GM12872 (cell line): ENCODE results near the gene MAB21L1.

Experiments
- TF ChIP-seq, protein P1 (sequence below): IDR thresholded peaks from 3 replicates; pipeline ENCODE4 v1.5.1; 2011; ENCODE audit warnings: low read depth, mild to moderate bottlenecking, low read length, moderate library complexity; ENCODE audit not compliant: insufficient read depth

Gene MAB21L1

DNA sequence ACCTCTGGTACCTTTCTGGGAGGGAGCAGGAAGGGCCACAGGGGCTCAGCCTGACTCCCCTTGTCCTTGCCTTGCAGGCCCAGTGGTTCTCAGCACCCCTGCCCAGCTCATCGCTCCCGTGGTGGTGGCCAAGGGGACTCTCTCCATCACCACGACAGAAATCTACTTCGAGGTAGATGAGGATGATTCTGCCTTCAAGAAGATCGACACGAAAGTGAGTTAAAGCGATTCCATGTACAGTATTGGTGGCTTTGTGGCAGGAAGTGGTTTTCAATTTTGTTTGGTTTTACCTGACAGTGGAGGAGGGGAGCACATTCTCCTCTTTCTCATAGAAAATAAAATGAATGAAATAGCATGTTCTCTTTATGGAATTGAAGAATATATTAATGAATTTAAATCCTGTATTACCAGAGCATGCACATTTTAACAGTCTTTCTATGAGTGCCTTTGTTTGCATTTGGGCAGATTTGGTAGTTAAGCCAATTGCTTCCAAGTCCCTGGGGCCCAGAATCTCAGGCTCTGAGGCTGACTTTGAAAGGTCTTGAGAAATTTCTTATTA, 4.1 kb downstream of the MAB21L1 start:
- TF ChIP-seq, protein P1, sequence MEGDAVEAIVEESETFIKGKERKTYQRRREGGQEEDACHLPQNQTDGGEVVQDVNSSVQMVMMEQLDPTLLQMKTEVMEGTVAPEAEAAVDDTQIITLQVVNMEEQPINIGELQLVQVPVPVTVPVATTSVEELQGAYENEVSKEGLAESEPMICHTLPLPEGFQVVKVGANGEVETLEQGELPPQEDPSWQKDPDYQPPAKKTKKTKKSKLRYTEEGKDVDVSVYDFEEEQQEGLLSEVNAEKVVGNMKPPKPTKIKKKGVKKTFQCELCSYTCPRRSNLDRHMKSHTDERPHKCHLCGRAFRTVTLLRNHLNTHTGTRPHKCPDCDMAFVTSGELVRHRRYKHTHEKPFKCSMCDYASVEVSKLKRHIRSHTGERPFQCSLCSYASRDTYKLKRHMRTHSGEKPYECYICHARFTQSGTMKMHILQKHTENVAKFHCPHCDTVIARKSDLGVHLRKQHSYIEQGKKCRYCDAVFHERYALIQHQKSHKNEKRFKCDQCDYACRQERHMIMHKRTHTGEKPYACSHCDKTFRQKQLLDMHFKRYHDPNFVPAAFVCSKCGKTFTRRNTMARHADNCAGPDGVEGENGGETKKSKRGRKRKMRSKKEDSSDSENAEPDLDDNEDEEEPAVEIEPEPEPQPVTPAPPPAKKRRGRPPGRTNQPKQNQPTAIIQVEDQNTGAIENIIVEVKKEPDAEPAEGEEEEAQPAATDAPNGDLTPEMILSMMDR = no peak

DNA sequence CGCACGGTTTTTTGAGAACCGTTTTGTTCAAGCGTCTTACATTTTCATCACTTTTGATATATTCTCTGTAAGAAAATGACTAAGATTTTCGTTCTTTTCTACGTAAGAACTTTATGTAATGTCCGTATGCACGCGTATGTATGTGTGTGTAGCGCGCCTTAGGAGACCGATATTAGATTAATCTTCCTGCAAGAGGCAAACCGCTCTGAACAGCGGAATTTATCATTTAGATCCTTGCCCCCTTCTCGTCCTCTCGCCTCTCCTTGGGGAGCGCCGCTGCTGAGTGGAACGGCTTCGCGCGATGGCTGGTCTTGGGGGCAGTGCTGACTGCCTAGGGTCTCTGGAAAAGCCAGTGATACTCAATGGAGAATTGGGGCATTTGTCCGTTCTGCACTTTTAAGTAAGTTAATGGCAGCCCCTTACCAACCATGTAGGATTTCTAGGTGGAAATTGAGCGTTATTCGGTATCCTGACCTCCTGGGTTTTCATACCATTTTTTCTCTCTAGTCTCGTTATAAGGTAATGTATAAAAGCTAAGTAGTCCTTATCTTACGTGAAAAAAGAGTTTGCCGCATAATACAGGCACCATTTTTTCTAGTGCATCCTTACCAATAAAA, 4.7 kb downstream of the MAB21L1 start:
- TF ChIP-seq, protein P1 = no peak

DNA sequence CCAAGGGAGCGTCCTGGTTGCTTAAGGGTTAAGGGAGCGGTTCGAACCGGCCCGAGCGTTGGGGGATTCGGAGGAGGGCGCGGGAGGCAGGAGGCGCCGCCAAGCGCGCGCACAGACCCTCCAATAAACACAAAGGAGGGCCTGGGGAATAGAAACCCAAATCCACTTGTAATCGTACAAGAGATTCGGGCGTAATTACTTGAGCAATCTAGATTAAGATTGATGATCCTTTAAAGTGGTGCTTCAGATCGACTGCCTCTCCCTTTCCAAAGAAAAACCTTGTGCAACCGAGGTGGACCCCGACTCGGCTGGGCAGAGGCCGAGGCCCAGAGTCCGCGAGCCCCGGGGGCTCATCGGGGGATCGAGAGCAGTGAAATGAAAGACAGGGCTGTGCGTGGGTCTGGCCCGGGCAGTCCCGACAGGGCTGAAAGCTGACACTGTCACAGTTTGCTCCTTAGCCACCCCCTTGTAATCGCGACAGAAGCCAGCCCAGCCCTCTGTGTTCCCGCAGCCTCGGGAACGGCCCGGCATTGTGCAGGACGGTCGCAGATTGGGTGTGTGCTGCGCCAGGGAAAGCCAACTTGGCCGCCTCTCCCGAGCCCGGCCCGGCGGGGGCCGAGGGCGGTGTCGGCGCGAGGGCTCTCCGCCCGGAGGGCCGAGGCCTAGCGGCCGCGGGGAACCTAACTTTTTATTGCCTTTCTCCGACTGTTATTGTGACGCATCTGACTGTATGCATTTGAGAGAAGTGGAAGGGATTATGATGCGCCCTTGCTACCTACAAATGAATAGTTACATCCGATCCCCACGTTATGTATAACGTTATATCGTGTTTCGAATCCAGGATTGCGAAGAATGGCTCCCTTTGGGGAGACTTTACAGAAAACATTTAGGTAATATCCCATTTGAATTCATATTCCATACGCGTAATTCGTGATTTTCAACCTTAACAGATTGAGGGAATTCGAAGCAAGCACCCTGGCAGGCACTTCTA, 5.5 kb downstream of the MAB21L1 start:
- TF ChIP-seq, protein P1 = no peak

DNA sequence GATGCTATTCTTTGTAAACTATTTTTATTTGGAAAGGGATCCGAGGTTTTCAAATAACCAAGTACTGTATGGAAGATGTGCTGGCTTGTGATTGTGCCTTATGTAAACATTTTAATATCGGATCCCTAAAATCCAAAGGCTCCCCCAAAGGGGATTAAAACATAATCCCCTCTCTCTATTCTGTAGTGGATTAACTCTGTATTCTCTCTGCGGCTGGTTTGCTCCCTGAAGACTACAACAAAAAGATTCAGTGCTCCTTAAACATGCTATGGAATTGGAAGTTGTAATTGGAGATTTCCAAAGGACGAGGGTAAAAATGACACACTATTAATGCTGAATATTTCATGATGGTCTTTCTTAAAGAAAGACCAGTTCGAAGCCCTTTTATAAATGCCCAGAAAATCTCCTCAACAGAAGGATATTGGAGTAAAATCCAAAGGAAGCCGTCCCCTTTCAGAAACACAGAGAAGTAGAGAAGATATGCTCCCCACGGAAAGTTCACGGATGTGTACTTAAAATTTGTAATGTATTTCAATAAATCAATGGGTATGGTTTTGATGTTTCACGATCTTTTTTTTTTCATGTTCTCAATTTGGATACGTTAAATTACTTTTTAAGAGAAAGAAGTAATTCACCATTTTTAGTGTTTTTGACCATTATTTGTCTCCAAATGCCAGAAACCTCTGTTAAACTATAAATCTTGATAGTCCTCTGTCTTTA, 6.5 kb downstream of the MAB21L1 start:
- TF ChIP-seq, protein P1 = no peak

DNA sequence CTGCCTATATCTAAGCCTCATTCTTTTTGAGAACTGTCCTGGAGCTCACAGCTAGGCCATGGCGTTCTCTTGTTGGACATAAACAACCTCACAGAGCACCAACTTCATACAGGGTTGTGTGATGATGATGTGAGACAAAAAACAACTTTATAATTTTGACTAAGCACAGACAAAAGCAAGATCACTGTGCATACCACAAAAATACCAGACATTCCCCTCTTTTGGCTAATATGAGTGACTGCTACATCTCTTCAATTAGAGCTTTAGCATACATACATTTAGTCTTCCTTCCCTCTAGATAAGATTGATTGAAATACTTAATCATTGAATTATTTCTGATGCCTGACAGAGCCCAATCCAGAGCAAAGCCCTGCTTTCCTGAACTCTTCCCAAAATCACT, 8.3 kb downstream of the MAB21L1 start:
- TF ChIP-seq, protein P1 = no peak

DNA sequence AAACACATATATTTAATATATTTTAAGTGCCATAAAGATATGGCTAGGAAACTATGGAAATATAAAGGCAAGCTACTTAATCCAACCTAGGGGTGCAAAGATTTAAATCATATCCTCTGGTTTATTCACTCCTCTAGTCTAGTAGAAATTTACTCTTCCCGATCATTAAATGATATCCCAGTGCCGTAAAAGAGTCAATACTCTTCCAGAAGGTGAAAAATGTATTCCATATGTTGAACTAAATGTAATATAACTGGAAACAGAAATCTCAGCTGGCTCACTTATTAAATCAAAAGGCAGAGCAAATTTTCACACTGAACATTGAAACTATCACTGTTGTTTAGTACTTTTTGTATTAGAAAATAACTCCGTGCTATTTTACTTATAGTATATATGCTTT, 11.1 kb downstream of the MAB21L1 start:
- TF ChIP-seq, protein P1 = no peak

DNA sequence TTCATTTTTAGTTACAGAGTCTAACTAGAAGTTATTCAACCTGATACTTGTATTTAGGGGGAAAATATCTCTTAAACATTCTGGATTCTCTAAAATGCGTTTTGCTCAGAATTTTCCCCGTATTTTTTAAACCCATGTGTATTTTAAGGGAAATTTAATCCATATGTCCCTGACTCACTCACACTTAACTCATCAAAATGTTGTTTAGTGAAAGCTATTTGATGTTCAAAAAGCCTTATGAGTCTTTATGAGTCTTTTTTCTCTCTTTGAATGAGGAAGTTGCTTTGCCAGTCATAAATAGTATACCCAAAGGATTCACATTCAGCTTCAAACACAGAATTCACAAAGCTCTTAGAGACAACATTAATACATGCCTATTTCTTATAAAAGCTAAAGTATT, 16.4 kb downstream of the MAB21L1 start:
- TF ChIP-seq, protein P1 = no peak
